Panc1 (cell line): ENCODE measurements around the gene SPDEF. TPM values are rescaled to one million over a fixed set of nuclear protein-coding genes. Genes with fewer than 3 reads are reported as not detected.

Source experiments
- ATAC-seq: fragments of 200-7000 bp; cut with Tn5 transposase; 2 replicates; pipeline ENCODE4 v1.9.1; 2020; ENCODE audit warnings: mild to moderate bottlenecking, moderate library complexity
- BruUV-seq: library from RNA; stranded (reverse); fragments of 400-500 nt; replicated peaks from 2 replicates; lab custom pipeline; 2021; lab: Mats Ljungman, UMichigan
- CTCF ChIA-PET: fragments of 300-600 bp; sonication (Branson Sonifier 250); formaldehyde crosslinking; loops from one replicate; lab custom pipeline; 2022; ENCODE audit warnings: antibody characterized with exemption; lab: Charles Lee
- POLR2A ChIA-PET: fragments of 300-600 bp; sonication (Branson Sonifier 250); formaldehyde crosslinking; loops from one replicate; lab custom pipeline; 2022; ENCODE audit warnings: antibody characterized with exemption; lab: Charles Lee
- DNase-seq: peaks from one replicate; pipeline ENCODE4 v3.0.0-alpha.2; 2010; ENCODE audit warnings: low read depth, low spot score
- H3K27ac ChIP-seq: 2 replicates; pipeline ENCODE4 v1.5.1; 2011; ENCODE audit warnings: mild to moderate bottlenecking, low read length, inconsistent platforms
- H3K27me3 ChIP-seq: fragments of 200-500 bp; sonication (Bioruptor generic); 2 replicates; pipeline ENCODE4 v1.6.0; 2014; ENCODE audit warnings: low read length, inconsistent platforms; ENCODE audit not compliant: control insufficient read depth, insufficient read depth
- H3K36me3 ChIP-seq: fragments of 200-500 bp; sonication (Bioruptor generic); 2 replicates; pipeline ENCODE4 v1.5.1; 2014; ENCODE audit warnings: inconsistent platforms, mild to moderate bottlenecking, low read length, moderate library complexity; ENCODE audit not compliant: control insufficient read depth, insufficient read depth
- H3K4me1 ChIP-seq: 2 replicates; pipeline ENCODE4 v1.5.1; 2011; ENCODE audit warnings: inconsistent platforms, mild to moderate bottlenecking, low read length, moderate library complexity; ENCODE audit not compliant: control insufficient read depth, insufficient read depth
- H3K4me3 ChIP-seq, 2 experiments: 2 replicates each; pipeline ENCODE4 v1.5.1; 2011 to 2012; ENCODE audit warnings: low read depth in 2 of 2, low read length in 2 of 2, mild to moderate bottlenecking in 2 of 2, inconsistent platforms in 1 of 2, moderate library complexity in 1 of 2
- H3K9me3 ChIP-seq: fragments of 200-500 bp; sonication (Bioruptor generic); 2 replicates; pipeline ENCODE4 v1.5.1; 2014; ENCODE audit warnings: low read depth, mild to moderate bottlenecking, inconsistent platforms, low read length, moderate library complexity; ENCODE audit not compliant: control insufficient read depth, insufficient read depth
- POLR2AphosphoS5 ChIP-seq: IDR thresholded peaks from 2 replicates; pipeline ENCODE4 v1.6.1; 2012; ENCODE audit warnings: mild to moderate bottlenecking, low read depth, low read length, moderate library complexity
- SIN3A ChIP-seq: IDR thresholded peaks from 2 replicates; pipeline ENCODE4 v1.6.1; 2012; ENCODE audit warnings: low read depth, mild to moderate bottlenecking, low read length, moderate library complexity, borderline replicate concordance; ENCODE audit not compliant: insufficient read depth
- TCF7L2 ChIP-seq: IDR thresholded peaks from 2 replicates; pipeline ENCODE4 v1.6.1; 2011; ENCODE audit warnings: mild to moderate bottlenecking, low read depth, low read length, inconsistent platforms
- in situ Hi-C: cut with HindIII; loops from 2 replicates; pipeline ENCODE4 v1.10.0; 2016; ENCODE audit warnings: low sequenced_read_pairs, low pct_unique_long_range_greater_than_20kb
- intact Hi-C: fragments of 100-400 bp; cut with micrococcal nuclease; formaldehyde crosslinking; loops from one replicate; pipeline ENCODE4 v1.10.0; 2022; ENCODE audit not compliant: unreplicated experiment
- total RNA-seq: library from RNA; stranded (reverse); gene quantifications from one replicate; pipeline ENCODE4 v1.2.1, GENCODE V29; 2021; ENCODE audit not compliant: unreplicated experiment
- TF ChIP-seq, protein P1 (sequence below): fragments of 450-650 bp; IDR thresholded peaks from 2 replicates; pipeline ENCODE4 v1.5.1; 2017; ENCODE audit warnings: mild to moderate bottlenecking
- TF ChIP-seq, protein P2 (sequence below), 2 experiments: IDR thresholded peaks; 2 replicates each; pipeline ENCODE4 v1.6.1; 2011 to 2012; ENCODE audit warnings: low read depth in 2 of 2, control low read depth in 1 of 2, low read length in 1 of 2, mild to moderate bottlenecking in 1 of 2, moderate library complexity in 1 of 2; ENCODE audit not compliant: insufficient read depth in 1 of 2

The SPDEF gene
- total RNA-seq, 1 experiment from 2014 or later, result 1.6 TPM

DNA sequence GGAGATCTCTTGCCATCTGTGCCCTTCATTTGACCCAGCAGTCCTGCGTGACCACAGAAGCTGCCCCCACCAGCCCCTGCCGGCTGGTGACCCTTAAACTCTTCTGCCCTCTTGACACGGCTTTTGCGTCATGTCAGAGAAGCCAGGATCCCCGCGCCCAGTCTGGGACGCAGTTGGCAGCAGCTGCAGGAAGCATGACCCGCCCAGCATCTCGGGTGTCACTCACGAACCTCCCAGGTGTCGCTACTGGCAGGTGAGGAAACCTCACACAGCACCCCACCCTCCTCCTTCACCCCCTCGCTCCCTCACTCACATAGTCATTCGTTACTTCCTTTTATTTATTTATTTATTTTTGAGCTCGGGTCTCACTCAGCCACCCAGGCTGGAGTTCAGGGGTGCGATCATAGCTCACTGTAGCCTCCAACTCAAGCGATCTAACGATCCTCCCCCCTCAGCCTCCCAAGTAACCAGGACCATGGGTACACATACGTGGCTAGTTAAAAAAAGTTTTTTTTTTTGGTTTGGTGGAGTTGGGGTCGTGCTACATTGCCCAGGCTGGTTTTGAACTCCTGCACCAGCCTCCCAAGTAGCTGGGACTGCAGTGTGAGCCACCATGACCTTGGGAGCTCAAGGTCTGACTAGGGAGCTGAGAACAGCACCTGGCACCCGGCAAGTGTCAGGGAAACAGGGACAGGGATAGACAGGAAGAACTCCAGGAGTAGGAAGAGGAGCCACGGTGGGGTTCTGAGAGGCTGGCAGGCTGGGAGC is 14.1 kb upstream of the SPDEF start:
- ChIA-PET POLR2A (no interaction called here), CTCF (no interaction called here)
- no peak for ATAC-seq

DNA sequence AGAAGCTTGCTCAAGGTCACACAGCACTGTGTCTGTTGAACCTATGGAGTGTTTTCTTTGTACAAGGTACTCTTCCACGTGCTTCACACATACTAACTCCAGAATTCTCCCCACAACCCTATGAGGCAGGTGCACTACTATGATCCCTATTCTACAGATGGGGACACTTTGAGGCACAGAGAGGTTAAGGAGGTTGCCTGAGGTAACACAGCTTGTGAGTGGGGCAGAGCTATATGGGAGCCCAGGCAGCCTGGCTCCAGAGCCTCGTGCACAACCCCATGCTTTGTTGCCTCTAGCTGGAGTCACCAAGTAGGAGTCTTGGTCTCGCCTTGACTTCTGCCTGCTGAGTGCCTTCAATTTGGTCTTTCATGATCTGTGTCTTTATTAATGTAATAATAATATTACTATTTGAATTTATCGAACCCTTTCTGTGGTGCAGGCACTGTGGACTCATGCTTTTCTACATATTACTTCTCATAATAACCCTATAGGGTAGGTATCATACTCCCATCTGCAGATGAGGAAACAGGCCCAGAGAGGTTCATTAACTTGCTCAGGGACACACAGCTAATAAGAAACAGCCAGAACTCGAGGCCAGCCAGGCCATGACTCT is 13.3 kb upstream of the SPDEF start:
- TF ChIP-seq, protein P1, sequence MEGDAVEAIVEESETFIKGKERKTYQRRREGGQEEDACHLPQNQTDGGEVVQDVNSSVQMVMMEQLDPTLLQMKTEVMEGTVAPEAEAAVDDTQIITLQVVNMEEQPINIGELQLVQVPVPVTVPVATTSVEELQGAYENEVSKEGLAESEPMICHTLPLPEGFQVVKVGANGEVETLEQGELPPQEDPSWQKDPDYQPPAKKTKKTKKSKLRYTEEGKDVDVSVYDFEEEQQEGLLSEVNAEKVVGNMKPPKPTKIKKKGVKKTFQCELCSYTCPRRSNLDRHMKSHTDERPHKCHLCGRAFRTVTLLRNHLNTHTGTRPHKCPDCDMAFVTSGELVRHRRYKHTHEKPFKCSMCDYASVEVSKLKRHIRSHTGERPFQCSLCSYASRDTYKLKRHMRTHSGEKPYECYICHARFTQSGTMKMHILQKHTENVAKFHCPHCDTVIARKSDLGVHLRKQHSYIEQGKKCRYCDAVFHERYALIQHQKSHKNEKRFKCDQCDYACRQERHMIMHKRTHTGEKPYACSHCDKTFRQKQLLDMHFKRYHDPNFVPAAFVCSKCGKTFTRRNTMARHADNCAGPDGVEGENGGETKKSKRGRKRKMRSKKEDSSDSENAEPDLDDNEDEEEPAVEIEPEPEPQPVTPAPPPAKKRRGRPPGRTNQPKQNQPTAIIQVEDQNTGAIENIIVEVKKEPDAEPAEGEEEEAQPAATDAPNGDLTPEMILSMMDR, result no peak
- 0 out of 2 replicates have a peak, but pooled peaks cover 3% of the 10 kb centered on the region for H3K4me1 ChIP-seq
- BruUV-seq, result no TSS peak
- intact Hi-C loops (no loop called here), in situ Hi-C loops (no loop called here)
- ATAC-seq (no peak), DNase-seq (no peak)
- no peak overlapping the region for H3K27ac ChIP-seq
- ChIA-PET POLR2A (no interaction called here), CTCF (no interaction called here)
- H3K27me3 ChIP-seq, result no peaks in the 10 kb centered on the region
- no peak overlapping the region for H3K4me3 ChIP-seq
- no peaks in the 10 kb centered on the region for H3K36me3 ChIP-seq
- H3K9me3 ChIP-seq, result no peaks in the 10 kb centered on the region

More for the DNA sequence above, 14.1 kb upstream of the SPDEF start:
- intact Hi-C loops, result no loop called here
- TF ChIP-seq TCF7L2 (no peak), POLR2AphosphoS5 (no peak), SIN3A (no peak)
- TF ChIP-seq, protein P2, sequence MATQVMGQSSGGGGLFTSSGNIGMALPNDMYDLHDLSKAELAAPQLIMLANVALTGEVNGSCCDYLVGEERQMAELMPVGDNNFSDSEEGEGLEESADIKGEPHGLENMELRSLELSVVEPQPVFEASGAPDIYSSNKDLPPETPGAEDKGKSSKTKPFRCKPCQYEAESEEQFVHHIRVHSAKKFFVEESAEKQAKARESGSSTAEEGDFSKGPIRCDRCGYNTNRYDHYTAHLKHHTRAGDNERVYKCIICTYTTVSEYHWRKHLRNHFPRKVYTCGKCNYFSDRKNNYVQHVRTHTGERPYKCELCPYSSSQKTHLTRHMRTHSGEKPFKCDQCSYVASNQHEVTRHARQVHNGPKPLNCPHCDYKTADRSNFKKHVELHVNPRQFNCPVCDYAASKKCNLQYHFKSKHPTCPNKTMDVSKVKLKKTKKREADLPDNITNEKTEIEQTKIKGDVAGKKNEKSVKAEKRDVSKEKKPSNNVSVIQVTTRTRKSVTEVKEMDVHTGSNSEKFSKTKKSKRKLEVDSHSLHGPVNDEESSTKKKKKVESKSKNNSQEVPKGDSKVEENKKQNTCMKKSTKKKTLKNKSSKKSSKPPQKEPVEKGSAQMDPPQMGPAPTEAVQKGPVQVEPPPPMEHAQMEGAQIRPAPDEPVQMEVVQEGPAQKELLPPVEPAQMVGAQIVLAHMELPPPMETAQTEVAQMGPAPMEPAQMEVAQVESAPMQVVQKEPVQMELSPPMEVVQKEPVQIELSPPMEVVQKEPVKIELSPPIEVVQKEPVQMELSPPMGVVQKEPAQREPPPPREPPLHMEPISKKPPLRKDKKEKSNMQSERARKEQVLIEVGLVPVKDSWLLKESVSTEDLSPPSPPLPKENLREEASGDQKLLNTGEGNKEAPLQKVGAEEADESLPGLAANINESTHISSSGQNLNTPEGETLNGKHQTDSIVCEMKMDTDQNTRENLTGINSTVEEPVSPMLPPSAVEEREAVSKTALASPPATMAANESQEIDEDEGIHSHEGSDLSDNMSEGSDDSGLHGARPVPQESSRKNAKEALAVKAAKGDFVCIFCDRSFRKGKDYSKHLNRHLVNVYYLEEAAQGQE (IDR thresholded peaks at IDR 0.05; ENCODE audit: insufficient read depth in 1 of 2, low read depth in 2 of 2, low read length in 1 of 2), result no peak
- TF ChIP-seq, protein P1, result no peak
- H3K36me3 ChIP-seq, result no peaks in the 10 kb centered on the region
- H3K4me1 ChIP-seq, result 0 out of 2 replicates have a peak, but pooled peaks cover 3% of the 10 kb centered on the region
- in situ Hi-C loops, result no loop called here
- no TSS peak for BruUV-seq
- H3K27me3 ChIP-seq, result no peaks in the 10 kb centered on the region
- no peaks in the 10 kb centered on the region for H3K9me3 ChIP-seq
- no peak overlapping the region for H3K4me3 ChIP-seq
- no peak overlapping the region for H3K27ac ChIP-seq
- no peak for DNase-seq
